ENCODE results near the gene CDC37L1. TPM values are rescaled to one million over a fixed set of nuclear protein-coding genes. Genes with fewer than 3 reads are reported as not detected.

CDC37L1 gene
- total RNA-seq, 2 donors from 2014 or later, result 29.2 to 37.7 TPM

DNA sequence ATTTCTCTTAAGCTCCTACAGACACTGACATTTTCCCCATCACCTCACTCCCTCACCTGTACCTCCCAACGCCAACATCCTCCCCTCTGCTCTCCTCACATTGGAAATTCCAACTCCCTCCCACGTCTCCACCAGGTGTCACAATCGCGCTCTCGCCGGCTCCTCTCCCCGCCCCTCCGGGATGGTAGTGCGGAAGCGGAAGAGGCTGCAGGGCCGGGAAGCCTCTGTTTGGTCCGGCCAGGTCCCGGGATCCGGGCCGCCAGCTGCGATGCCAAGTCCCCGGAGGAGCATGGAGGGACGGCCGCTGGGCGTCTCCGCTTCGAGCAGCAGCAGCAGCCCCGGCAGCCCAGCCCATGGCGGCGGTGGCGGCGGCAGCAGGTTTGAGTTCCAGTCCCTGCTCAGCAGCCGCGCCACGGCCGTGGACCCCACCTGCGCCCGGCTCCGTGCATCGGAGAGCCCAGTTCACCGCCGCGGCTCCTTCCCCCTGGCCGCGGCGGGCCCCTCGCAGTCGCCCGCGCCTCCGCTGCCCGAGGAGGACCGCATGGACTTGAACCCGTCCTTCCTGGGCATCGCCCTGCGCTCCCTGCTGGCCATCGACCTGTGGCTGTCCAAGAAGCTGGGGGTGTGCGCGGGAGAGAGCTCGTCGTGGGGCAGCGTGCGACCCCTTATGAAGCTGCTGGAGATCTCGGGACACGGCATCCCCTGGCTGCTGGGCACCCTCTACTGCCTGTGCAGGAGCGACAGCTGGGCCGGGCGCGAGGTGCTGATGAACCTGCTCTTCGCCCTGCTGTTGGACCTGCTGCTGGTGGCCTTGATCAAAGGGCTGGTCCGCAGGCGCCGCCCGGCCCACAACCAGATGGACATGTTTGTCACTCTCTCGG lies 17.0 kb upstream of the CDC37L1 start, which contains the start of gene PLPP6:
PLPP6 (plus strand) TSS at position 187 of the 881 bp plus-strand sequence; CDS start at position 269, 82 bp downstream.
- H3K27ac ChIP-seq, result peak within 1 kb of the TSS; percentile 90 to 91
- DNase-seq (ENCODE audit: low spot score), result peak; percentile 92
- H3K9me3 ChIP-seq, result no peaks in the 10 kb centered on the region
- intact Hi-C loops (cut with DNase I), result loop anchor here (1.0 to 10.0 kb wide), 2 partner anchors 78 to 322 kb away; partner anchors contain the start of gene JAK2
- no peaks in the 10 kb centered on the region for H3K27me3 ChIP-seq (replicated peaks; ENCODE audit: insufficient read depth)
- TF ChIP-seq POLR2A (IDR thresholded peaks at IDR 0.05) (peak; percentile 65), POLR2AphosphoS5 (IDR thresholded peaks at IDR 0.05) (peak; percentile 93)
- TF ChIP-seq, protein P1, sequence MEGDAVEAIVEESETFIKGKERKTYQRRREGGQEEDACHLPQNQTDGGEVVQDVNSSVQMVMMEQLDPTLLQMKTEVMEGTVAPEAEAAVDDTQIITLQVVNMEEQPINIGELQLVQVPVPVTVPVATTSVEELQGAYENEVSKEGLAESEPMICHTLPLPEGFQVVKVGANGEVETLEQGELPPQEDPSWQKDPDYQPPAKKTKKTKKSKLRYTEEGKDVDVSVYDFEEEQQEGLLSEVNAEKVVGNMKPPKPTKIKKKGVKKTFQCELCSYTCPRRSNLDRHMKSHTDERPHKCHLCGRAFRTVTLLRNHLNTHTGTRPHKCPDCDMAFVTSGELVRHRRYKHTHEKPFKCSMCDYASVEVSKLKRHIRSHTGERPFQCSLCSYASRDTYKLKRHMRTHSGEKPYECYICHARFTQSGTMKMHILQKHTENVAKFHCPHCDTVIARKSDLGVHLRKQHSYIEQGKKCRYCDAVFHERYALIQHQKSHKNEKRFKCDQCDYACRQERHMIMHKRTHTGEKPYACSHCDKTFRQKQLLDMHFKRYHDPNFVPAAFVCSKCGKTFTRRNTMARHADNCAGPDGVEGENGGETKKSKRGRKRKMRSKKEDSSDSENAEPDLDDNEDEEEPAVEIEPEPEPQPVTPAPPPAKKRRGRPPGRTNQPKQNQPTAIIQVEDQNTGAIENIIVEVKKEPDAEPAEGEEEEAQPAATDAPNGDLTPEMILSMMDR (IDR thresholded peaks at IDR 0.05), result peak; percentile 51 to 80 (median 72)
- WGBS, result under 1% methylated on average over 44 of the region's 70 CpGs
- peaks cover 8% of the 10 kb centered on the region for H3K4me1 ChIP-seq (replicated peaks)
- peak within 1 kb of the TSS; percentile 77 to 90 for H3K4me3 ChIP-seq
- no peaks in the 10 kb centered on the region for H3K36me3 ChIP-seq

DNA sequence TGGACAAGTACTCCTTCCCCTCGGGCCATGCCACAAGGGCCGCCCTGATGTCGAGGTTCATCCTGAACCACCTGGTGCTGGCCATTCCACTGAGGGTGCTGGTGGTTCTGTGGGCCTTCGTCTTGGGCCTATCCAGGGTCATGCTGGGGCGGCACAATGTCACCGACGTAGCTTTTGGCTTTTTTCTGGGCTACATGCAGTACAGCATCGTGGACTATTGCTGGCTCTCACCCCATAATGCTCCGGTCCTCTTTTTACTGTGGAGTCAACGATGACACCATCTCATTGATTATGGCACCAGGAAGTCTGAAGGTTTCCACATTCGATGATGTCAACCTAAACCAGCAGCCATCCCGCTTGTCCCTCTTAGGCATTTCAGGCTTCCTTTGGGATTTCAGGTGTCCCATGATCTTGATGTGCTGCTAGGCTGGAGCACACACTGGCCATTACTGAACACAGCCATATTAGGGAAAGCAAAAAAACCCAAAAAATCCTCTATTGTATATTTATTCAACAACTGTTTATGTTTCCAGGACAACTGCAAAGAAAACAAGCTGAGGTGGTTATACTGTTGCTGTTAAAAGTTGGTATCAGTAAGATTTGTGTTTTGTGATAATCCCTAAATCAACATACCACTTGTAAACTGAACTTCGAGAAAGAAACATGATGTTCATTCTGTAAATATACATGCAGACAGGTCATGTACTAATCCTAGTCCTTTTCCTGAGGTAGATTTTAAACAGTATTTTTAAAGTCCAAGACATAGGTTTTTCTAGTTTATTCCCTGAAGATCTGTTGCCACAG lies 16.2 kb upstream of the CDC37L1 start:
- 47% methylated on average over 13 of the region's 13 CpGs for WGBS
- Histone ChIP-seq H3K36me3 (no peaks in the 10 kb centered on the region), H3K27me3 (replicated peaks; ENCODE audit: insufficient read depth) (no peaks in the 10 kb centered on the region), H3K9me3 (no peaks in the 10 kb centered on the region), H3K4me3 (peak overlapping the region; percentile 77 to 90), H3K27ac (peak overlapping the region; percentile 90 to 91), H3K4me1 (replicated peaks) (peaks cover 8% of the 10 kb centered on the region)
- DNase-seq (ENCODE audit: low spot score), result no peak
- TF ChIP-seq, protein P1 (IDR thresholded peaks at IDR 0.05), result no peak
- TF ChIP-seq POLR2AphosphoS5 (IDR thresholded peaks at IDR 0.05), result no peak
- TF ChIP-seq POLR2A (IDR thresholded peaks at IDR 0.05), result no peak
- intact Hi-C loops (cut with DNase I), result loop anchor here (1.0 to 10.0 kb wide), 2 partner anchors 77 to 322 kb away; partner anchors contain the start of gene JAK2

DNA sequence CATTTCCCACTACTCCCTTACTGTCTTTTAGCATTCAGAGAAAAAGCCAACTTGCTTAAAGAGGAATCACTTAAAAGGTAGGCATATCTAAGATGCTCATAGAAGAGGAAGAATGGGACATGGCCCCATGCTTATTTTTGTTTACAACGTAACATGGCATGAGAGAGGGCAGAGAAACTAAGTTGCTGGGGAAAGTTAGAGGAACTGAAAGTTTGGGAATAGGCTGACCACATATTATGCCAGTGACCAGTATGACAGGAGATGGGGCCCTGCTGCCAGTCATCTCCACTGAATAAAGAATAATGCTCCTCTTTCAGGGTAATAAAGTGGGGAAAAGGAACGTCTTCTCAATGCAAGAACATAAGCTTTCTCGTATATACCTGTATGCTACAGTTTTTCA lies 15.4 kb upstream of the CDC37L1 start:
- H3K9me3 ChIP-seq, result no peaks in the 10 kb centered on the region
- H3K27me3 ChIP-seq (replicated peaks; ENCODE audit: insufficient read depth), result no peaks in the 10 kb centered on the region
- no peaks in the 10 kb centered on the region for H3K36me3 ChIP-seq
- intact Hi-C loops (cut with DNase I), result loop anchor here (10.0 kb wide), 1 partner anchor 321 kb away; the partner anchor contains the start of gene JAK2
- whole genome bisulfite sequencing, result 71% methylated on average over 3 of the region's 3 CpGs
- no peak for DNase-seq (ENCODE audit: low spot score)
- H3K4me3 ChIP-seq, result peak overlapping the region in 1 of 2 donors; percentile 77
- no peak for TF ChIP-seq POLR2A (IDR thresholded peaks at IDR 0.05)
- no peak for TF ChIP-seq POLR2AphosphoS5 (IDR thresholded peaks at IDR 0.05)
- TF ChIP-seq, protein P1 (IDR thresholded peaks at IDR 0.05), result no peak
- peak overlapping the region; percentile 90 to 91 for H3K27ac ChIP-seq
- peaks cover 8% of the 10 kb centered on the region for H3K4me1 ChIP-seq (replicated peaks)

DNA sequence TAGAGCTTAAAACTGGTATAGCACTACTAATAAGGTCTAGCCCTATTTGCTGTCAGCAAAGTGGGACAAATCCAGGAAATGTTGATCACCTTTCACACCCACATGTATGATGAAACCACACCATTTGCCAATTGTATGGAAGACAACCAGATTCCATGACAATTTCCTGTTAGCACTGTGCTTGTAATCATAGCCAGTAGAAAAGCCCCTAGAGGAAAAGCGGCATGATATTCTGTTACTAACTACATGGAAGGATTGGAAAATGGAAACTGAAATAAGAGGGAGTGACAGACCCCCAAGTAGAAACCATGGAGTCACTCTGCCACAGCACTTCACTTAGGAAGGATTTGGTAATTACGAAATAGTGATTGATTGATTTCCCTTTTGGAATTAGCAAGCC lies 14.0 kb upstream of the CDC37L1 start:
- Histone ChIP-seq H3K4me3 (peak overlapping the region in 1 of 2 donors; percentile 39), H3K27ac (peak overlapping the region; percentile 74 to 90), H3K36me3 (no peaks in the 10 kb centered on the region), H3K9me3 (no peaks in the 10 kb centered on the region), H3K4me1 (replicated peaks) (peaks cover 8% of the 10 kb centered on the region), H3K27me3 (replicated peaks; ENCODE audit: insufficient read depth) (no peaks in the 10 kb centered on the region)
- TF ChIP-seq, protein P1 (IDR thresholded peaks at IDR 0.05), result no peak
- TF ChIP-seq POLR2AphosphoS5 (IDR thresholded peaks at IDR 0.05) (no peak), POLR2A (IDR thresholded peaks at IDR 0.05) (no peak)
- DNase-seq (ENCODE audit: low spot score), result no peak
- intact Hi-C loops (cut with DNase I), result loop anchor here (10.0 kb wide), 1 partner anchor 319 kb away; the partner anchor contains the start of gene JAK2
- 88% methylated on average over 2 of the region's 2 CpGs for WGBS
